H1 (cell line): ENCODE measurements around the gene SLC25A26. TPM values are rescaled to one million over a fixed set of nuclear protein-coding genes. Genes with fewer than 3 reads are reported as not detected.

ENCODE experiments used
- BACH1 ChIP-seq: IDR thresholded peaks from 2 replicates; pipeline ENCODE4 v1.6.1; 2012; ENCODE audit warnings: low read length, improper control_type of control experiment
- CHD7 ChIP-seq: fragments of 300-600 bp; sonication (generic); IDR thresholded peaks from 2 replicates; pipeline ENCODE4 v1.7.1; 2012; ENCODE audit warnings: low read length, moderate library complexity, mild to moderate bottlenecking, inconsistent platforms; ENCODE audit not compliant: insufficient replicate concordance
- EZH2 ChIP-seq: fragments of 200-600 bp; sonication (generic); IDR thresholded peaks from 2 replicates; pipeline ENCODE4 v1.7.1; 2012; ENCODE audit warnings: low read depth, mild to moderate bottlenecking, moderate library complexity, low read length, inconsistent platforms; ENCODE audit not compliant: severe bottlenecking
- RBBP5 ChIP-seq: IDR thresholded peaks from 2 replicates; pipeline ENCODE4 v1.7.1; 2012; ENCODE audit warnings: low read depth, mild to moderate bottlenecking, inconsistent platforms, low read length, moderate library complexity, borderline replicate concordance
- YY1 ChIP-seq: IDR thresholded peaks from 2 replicates; pipeline ENCODE4 v1.6.1; 2011; ENCODE audit warnings: low read depth, mild to moderate bottlenecking, low read length
- polyA plus RNA-seq, 7 experiments: library from polyadenylated mRNA; depleted of rRNA in 3 of 7; stranded (reverse) in 5 of 7; unstranded in 2 of 7; fragments of >200 nt in 5 of 7; fragments of 200-250 nt in 2 of 7; gene quantifications; 1 replicate in 5 of 7; 2 replicates in 1 of 7; 4 replicates in 1 of 7; pipeline versions ENCODE4 v1.2.1 to v1.2.3, GENCODE V29; 2011 to 2013; ENCODE audit warnings: missing spikeins in 2 of 7, mixed read lengths in 2 of 7
- total RNA-seq: library from RNA; stranded (reverse); fragmentation: NEBNext Ultra II Directional; extraction: Animal tissue kit (Norgen Biotek cat#: 25700); gene quantifications from 2 replicates; pipeline ENCODE4 v1.2.1, GENCODE V29; 2021

SLC25A26 gene
- total and polyA plus RNA-seq, 2 of the 8 experiments (the other 6 are each of a cell fraction or from before 2014, with no cell fraction given): 30.0 to 37.0 TPM

- TF ChIP-seq CHD7 (no peak), EZH2 (no peak), RBBP5 (no peak), YY1 (no peak), BACH1 (no peak)
- TF ChIP-seq, all 59 proteins: peak for 0
These were observed 12.6 kb upstream of the SLC25A26 start (continued) for GRCh38 chr3:66208189-66208588.
